LNCAP (cell line): ENCODE data around the gene NPPB.

Source experiments
- CTCF ChIP-seq: fragments of 450-650 bp; IDR thresholded peaks from 2 replicates; pipeline ENCODE4 v1.5.1; 2017; ENCODE audit warnings: mild to moderate bottlenecking

Gene NPPB

GRCh38 chr1:11858158-11858557, 587 bp downstream of the NPPB start:
- no peak for TF ChIP-seq CTCF

- no peak for TF ChIP-seq CTCF
These were observed 1.4 kb downstream of the NPPB start for GRCh38 chr1:11857164-11857851.

GRCh38 chr1:11856698-11857097, 2.0 kb downstream of the NPPB start:
- TF ChIP-seq CTCF, result no peak

GRCh38 chr1:11855430-11855829, 3.3 kb downstream of the NPPB start:
- TF ChIP-seq CTCF, result no peak

GRCh38 chr1:11854519-11854918, 4.2 kb downstream of the NPPB start:
- no peak for TF ChIP-seq CTCF

GRCh38 chr1:11851180-11851579, 7.6 kb downstream of the NPPB start:
- no peak for TF ChIP-seq CTCF

GRCh38 chr1:11850156-11850555, 8.6 kb downstream of the NPPB start:
- TF ChIP-seq CTCF, result no peak

GRCh38 chr1:11848373-11848700, 10.4 kb downstream of the NPPB start:
- no peak for TF ChIP-seq CTCF
